ENCODE data around the gene ZNF846. TPM values are rescaled to one million over a fixed set of nuclear protein-coding genes. Genes with fewer than 3 reads are reported as not detected.

Gene ZNF846
- total and polyA plus RNA-seq, 9 of the 15 experiments (the other 6 are each of a cell fraction or from before 2014, with no cell fraction given), result 4.1 to 8.7 (median 7.8) TPM

DNA sequence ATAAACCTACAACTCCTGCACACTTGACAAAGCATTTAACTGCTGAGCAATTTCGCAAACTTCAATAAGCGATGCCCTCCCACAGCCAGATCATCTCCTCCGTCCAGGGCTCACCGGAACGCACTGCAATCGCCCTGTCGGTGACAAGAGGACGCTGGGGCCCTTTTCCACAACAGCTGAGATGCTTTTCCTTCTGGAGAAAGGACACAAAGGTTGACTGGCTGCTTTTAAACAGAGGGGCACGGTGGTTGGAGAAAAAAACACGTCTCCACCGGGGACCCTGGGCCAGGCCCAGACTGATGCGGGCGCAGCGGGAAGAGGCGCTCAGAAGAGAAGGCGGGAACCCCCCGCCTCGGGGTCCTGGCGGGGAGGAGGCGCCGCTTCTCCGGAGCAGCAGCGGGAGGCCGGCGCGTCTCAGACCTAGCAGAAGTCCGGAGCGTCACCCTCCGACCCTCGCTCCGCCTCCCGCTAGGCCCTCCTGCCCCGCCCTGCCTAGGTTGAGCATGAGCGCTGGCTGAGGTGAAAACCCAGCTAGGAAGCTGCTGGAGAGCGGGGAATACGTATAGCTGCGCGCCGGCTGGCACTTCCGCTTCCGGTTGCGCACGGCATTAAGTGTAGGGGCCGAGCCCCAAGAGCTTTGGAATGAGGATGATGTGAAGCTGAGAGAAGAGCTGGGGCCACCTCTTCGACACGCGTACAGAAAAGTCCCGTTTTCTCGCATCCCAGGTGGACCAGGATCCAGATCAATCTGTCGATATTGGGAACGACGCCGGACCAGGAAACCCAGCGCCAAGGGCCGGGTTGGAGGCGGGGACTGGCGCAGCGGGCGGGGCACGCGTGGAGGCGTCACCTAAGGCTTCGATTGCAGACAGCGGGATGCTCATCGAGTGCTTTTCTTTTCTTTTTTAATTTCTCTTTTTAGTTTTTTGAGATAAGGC lies at the start of gene ZNF846 (continued):
- no peak for TF ChIP-seq EWSR1 (IDR thresholded peaks at IDR 0.05; ENCODE audit: borderline replicate concordance, low read depth, partially characterized antibody)
- no peak for TF ChIP-seq ZNF766 (CRISPR knock-in tag; conservative IDR thresholded peaks at IDR 0.05)
- TF ChIP-seq SMAD2 (IDR thresholded peaks at IDR 0.05; ENCODE audit: low read depth, low read length), result no peak
- TF ChIP-seq SMARCE1 (IDR thresholded peaks at IDR 0.05), result 0 out of 2 replicates have a peak, but pooled peaks have one; percentile 43
- TF ChIP-seq, protein P1, sequence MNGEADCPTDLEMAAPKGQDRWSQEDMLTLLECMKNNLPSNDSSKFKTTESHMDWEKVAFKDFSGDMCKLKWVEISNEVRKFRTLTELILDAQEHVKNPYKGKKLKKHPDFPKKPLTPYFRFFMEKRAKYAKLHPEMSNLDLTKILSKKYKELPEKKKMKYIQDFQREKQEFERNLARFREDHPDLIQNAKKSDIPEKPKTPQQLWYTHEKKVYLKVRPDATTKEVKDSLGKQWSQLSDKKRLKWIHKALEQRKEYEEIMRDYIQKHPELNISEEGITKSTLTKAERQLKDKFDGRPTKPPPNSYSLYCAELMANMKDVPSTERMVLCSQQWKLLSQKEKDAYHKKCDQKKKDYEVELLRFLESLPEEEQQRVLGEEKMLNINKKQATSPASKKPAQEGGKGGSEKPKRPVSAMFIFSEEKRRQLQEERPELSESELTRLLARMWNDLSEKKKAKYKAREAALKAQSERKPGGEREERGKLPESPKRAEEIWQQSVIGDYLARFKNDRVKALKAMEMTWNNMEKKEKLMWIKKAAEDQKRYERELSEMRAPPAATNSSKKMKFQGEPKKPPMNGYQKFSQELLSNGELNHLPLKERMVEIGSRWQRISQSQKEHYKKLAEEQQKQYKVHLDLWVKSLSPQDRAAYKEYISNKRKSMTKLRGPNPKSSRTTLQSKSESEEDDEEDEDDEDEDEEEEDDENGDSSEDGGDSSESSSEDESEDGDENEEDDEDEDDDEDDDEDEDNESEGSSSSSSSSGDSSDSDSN (IDR thresholded peaks at IDR 0.05; ENCODE audit: borderline replicate concordance in 1 of 2, low read depth in 2 of 2, low read length in 2 of 2), result peak; percentile 98 to 99
- TF ChIP-seq ARID1B (IDR thresholded peaks at IDR 0.05), result peak; percentile 35
- TF ChIP-seq TCF7L2 (IDR thresholded peaks at IDR 0.05; ENCODE audit: low read depth, low read length), result no peak
- TF ChIP-seq HLTF (IDR thresholded peaks at IDR 0.05), result 0 out of 2 replicates have a peak, but pooled peaks have one; percentile 26
- TF ChIP-seq TRIM28 (IDR thresholded peaks at IDR 0.05), result 0 out of 2 replicates have a peak, but pooled peaks have one; percentile 24
- peak; percentile 75 for TF ChIP-seq MYC (IDR thresholded peaks at IDR 0.05; ENCODE audit: low read depth, low read length)
- no peak for TF ChIP-seq MYC (CRISPR knock-in tag; IDR thresholded peaks at IDR 0.05; ENCODE audit: borderline replicate concordance, low read depth)
- peak in 1 of 2 experiments; percentile 21; a peak in 1 of 4 replicates for TF ChIP-seq RCOR1 (IDR thresholded peaks at IDR 0.05; ENCODE audit: borderline replicate concordance in 1 of 2, low read depth in 2 of 2, low read length in 2 of 2)
- TF ChIP-seq FOXK1 (CRISPR knock-in tag; IDR thresholded peaks at IDR 0.05; ENCODE audit: borderline replicate concordance), result 0 out of 2 replicates have a peak, but pooled peaks have one; percentile 13
- peak; percentile 65; the same call in 1 of the 2 replicates for TF ChIP-seq GTF2E2 (tag; IDR thresholded peaks at IDR 0.05)
- TF ChIP-seq, protein P2, sequence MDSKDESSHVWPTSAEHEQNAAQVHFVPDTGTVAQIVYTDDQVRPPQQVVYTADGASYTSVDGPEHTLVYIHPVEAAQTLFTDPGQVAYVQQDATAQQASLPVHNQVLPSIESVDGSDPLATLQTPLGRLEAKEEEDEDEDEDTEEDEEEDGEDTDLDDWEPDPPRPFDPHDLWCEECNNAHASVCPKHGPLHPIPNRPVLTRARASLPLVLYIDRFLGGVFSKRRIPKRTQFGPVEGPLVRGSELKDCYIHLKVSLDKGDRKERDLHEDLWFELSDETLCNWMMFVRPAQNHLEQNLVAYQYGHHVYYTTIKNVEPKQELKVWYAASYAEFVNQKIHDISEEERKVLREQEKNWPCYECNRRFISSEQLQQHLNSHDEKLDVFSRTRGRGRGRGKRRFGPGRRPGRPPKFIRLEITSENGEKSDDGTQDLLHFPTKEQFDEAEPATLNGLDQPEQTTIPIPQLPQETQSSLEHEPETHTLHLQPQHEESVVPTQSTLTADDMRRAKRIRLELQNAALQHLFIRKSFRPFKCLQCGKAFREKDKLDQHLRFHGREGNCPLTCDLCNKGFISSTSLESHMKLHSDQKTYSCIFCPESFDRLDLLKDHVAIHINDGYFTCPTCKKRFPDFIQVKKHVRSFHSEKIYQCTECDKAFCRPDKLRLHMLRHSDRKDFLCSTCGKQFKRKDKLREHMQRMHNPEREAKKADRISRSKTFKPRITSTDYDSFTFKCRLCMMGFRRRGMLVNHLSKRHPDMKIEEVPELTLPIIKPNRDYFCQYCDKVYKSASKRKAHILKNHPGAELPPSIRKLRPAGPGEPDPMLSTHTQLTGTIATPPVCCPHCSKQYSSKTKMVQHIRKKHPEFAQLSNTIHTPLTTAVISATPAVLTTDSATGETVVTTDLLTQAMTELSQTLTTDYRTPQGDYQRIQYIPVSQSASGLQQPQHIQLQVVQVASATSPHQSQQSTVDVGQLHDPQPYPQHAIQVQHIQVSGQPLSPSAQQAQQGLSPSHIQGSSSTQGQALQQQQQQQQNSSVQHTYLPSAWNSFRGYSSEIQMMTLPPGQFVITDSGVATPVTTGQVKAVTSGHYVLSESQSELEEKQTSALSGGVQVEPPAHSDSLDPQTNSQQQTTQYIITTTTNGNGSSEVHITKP (IDR thresholded peaks at IDR 0.05; ENCODE audit: partially characterized antibody), result peak; percentile 65
- TF ChIP-seq, protein P3, sequence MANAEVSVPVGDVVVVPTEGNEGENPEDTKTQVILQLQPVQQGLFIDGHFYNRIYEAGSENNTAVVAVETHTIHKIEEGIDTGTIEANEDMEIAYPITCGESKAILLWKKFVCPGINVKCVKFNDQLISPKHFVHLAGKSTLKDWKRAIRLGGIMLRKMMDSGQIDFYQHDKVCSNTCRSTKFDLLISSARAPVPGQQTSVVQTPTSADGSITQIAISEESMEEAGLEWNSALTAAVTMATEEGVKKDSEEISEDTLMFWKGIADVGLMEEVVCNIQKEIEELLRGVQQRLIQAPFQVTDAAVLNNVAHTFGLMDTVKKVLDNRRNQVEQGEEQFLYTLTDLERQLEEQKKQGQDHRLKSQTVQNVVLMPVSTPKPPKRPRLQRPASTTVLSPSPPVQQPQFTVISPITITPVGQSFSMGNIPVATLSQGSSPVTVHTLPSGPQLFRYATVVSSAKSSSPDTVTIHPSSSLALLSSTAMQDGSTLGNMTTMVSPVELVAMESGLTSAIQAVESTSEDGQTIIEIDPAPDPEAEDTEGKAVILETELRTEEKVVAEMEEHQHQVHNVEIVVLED (CRISPR knock-in tag; IDR thresholded peaks at IDR 0.05), result peak; percentile 67
- peak; percentile 98 for TF ChIP-seq ELF1 (tag; IDR thresholded peaks at IDR 0.05)

Measured in K562 (cell line).